GM12892 (cell line): ENCODE data around the gene FAM171A2.

Experiments used
- POLR2A ChIP-seq: IDR thresholded peaks from 2 replicates; pipeline ENCODE4 v1.6.1; 2011; ENCODE audit warnings: low read depth, low read length, control low read depth
- POLR2AphosphoS5 ChIP-seq: IDR thresholded peaks from 2 replicates; pipeline ENCODE4 v1.6.1; 2011; ENCODE audit warnings: low read depth, low read length, control low read depth

DNA sequence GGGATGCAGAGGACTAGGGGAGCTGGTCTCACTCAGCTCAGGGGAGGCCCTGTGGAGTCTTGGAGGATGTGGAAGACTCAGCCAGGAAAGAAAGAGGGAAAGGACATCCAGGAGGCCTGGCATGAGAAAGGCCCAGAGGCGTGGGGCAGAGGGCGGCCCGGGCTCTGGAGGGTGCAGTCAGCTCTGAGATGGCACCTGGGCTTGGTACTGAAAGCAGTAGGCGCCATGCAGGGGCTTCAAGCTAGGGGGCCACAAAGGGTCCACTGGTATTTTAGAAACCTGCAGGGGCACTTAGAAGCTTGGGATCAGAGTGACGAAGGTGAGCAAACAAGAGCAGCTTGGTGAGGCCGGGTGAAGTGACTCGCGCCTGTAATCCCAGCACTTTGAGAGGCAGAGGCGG, 5.6 kb downstream of the FAM171A2 start:
- TF ChIP-seq POLR2A (no peak), POLR2AphosphoS5 (no peak)
